ENCODE results near the gene HS3ST4. TPM values are rescaled to one million over a fixed set of nuclear protein-coding genes. Genes with fewer than 3 reads are reported as not detected.

Gene HS3ST4
- total and polyA plus RNA-seq, 2 experiments from 2014 or later: not detected

- Histone ChIP-seq H3K79me2 (ENCODE audit: insufficient read depth) (no peaks in the 10 kb centered on the region), H3K9me3 (ENCODE audit: low read depth) (no peaks in the 10 kb centered on the region), H3K4me1 (ENCODE audit: insufficient read depth) (no peaks in the 10 kb centered on the region), H3K27ac (no peak overlapping the region), H3F3A (ENCODE audit: insufficient read depth) (no peaks in the 10 kb centered on the region), H3K9me2 (ENCODE audit: insufficient read depth) (no peaks in the 10 kb centered on the region), H3K4me2 (ENCODE audit: unreplicated experiment) (no peak overlapping the region), H3K4me3 (no peak overlapping the region), H3K27me3 (replicated peaks; ENCODE audit: insufficient read depth) (no peaks in the 10 kb centered on the region), H3K9ac (no peak overlapping the region), H4K20me1 (ENCODE audit: insufficient read depth) (no peaks in the 10 kb centered on the region), H2AFZ (no peak overlapping the region), H3K36me3 (ENCODE audit: low read depth) (no peaks in the 10 kb centered on the region)
- 0 to 6% methylated on average over 1 of the region's 1 CpG for WGBS, 2 experiments (ENCODE audit: low coverage in 1 of 2, low lambda C conversion rate in 2 of 2, missing lambda C conversion rate in 2 of 2)
- in situ Hi-C loops (cut with MboI): no loop called here
- TF ChIP-seq EZH2phosphoT487 (IDR thresholded peaks at IDR 0.05; ENCODE audit: insufficient read depth, low read depth) (no peak), EZH2 (IDR thresholded peaks at IDR 0.05; ENCODE audit: insufficient read depth, poor library complexity, severe bottlenecking) (no peak)
- DNase-seq: no peak
These were observed 448.1 kb downstream of the HS3ST4 start for GRCh38 chr16:26139884-26140283.

GRCh38 chr16:26149364-26150190 lies 457.8 kb downstream of the HS3ST4 start:
- TF ChIP-seq EZH2 (IDR thresholded peaks at IDR 0.05; ENCODE audit: insufficient read depth, poor library complexity, severe bottlenecking): no peak
- no peak for TF ChIP-seq EZH2phosphoT487 (IDR thresholded peaks at IDR 0.05; ENCODE audit: insufficient read depth, low read depth)
- in situ Hi-C loops (cut with MboI): no loop called here
- no peaks in the 10 kb centered on the region for H3K36me3 ChIP-seq (ENCODE audit: low read depth)
- no peaks in the 10 kb centered on the region for H4K20me1 ChIP-seq (ENCODE audit: insufficient read depth)
- no peak overlapping the region for H3K4me2 ChIP-seq (ENCODE audit: unreplicated experiment)
- no peak overlapping the region for H3K4me3 ChIP-seq
- H3F3A ChIP-seq (ENCODE audit: insufficient read depth): no peaks in the 10 kb centered on the region
- no peaks in the 10 kb centered on the region for H3K9me2 ChIP-seq (ENCODE audit: insufficient read depth)
- no peak overlapping the region for H3K9ac ChIP-seq
- WGBS, 2 experiments (ENCODE audit: low coverage in 1 of 2, low lambda C conversion rate in 2 of 2, missing lambda C conversion rate in 2 of 2): 7 to 15% methylated on average over 5 of the region's 5 CpGs
- no peak for DNase-seq
- H3K9me3 ChIP-seq (ENCODE audit: low read depth): no peaks in the 10 kb centered on the region
- H3K4me1 ChIP-seq (ENCODE audit: insufficient read depth): no peaks in the 10 kb centered on the region
- no peak overlapping the region for H3K27ac ChIP-seq
- H3K27me3 ChIP-seq (replicated peaks; ENCODE audit: insufficient read depth): no peaks in the 10 kb centered on the region
- no peaks in the 10 kb centered on the region for H3K79me2 ChIP-seq (ENCODE audit: insufficient read depth)
- H2AFZ ChIP-seq: no peak overlapping the region

- in situ Hi-C loops (cut with MboI): no loop called here
- WGBS, 2 experiments (ENCODE audit: low coverage in 1 of 2, low lambda C conversion rate in 2 of 2, missing lambda C conversion rate in 2 of 2): 8 to 13% methylated on average over 1 of the region's 1 CpG
- no peaks in the 10 kb centered on the region for H3K27me3 ChIP-seq (replicated peaks; ENCODE audit: insufficient read depth)
- DNase-seq: no peak
- H3K4me3 ChIP-seq: no peak overlapping the region
- H3K36me3 ChIP-seq (ENCODE audit: low read depth): no peaks in the 10 kb centered on the region
- no peak overlapping the region for H2AFZ ChIP-seq
- no peaks in the 10 kb centered on the region for H3K4me1 ChIP-seq (ENCODE audit: insufficient read depth)
- no peaks in the 10 kb centered on the region for H3K79me2 ChIP-seq (ENCODE audit: insufficient read depth)
- no peak overlapping the region for H3K4me2 ChIP-seq (ENCODE audit: unreplicated experiment)
- no peak for TF ChIP-seq EZH2phosphoT487 (IDR thresholded peaks at IDR 0.05; ENCODE audit: insufficient read depth, low read depth)
- TF ChIP-seq EZH2 (IDR thresholded peaks at IDR 0.05; ENCODE audit: insufficient read depth, poor library complexity, severe bottlenecking): no peak
- H4K20me1 ChIP-seq (ENCODE audit: insufficient read depth): no peaks in the 10 kb centered on the region
- no peak overlapping the region for H3K9ac ChIP-seq
- H3K9me2 ChIP-seq (ENCODE audit: insufficient read depth): no peaks in the 10 kb centered on the region
- H3F3A ChIP-seq (ENCODE audit: insufficient read depth): no peaks in the 10 kb centered on the region
- no peak overlapping the region for H3K27ac ChIP-seq
- no peaks in the 10 kb centered on the region for H3K9me3 ChIP-seq (ENCODE audit: low read depth)
These were observed 463.5 kb downstream of the HS3ST4 start for GRCh38 chr16:26155221-26155620.

- no peaks in the 10 kb centered on the region for H3K79me2 ChIP-seq (ENCODE audit: insufficient read depth)
- no peaks in the 10 kb centered on the region for H3K27me3 ChIP-seq (replicated peaks; ENCODE audit: insufficient read depth)
- no peaks in the 10 kb centered on the region for H3K36me3 ChIP-seq (ENCODE audit: low read depth)
- H3K9me3 ChIP-seq (ENCODE audit: low read depth): no peaks in the 10 kb centered on the region
- TF ChIP-seq EZH2 (IDR thresholded peaks at IDR 0.05; ENCODE audit: insufficient read depth, poor library complexity, severe bottlenecking) (no peak), EZH2phosphoT487 (IDR thresholded peaks at IDR 0.05; ENCODE audit: insufficient read depth, low read depth) (no peak)
- H3F3A ChIP-seq (ENCODE audit: insufficient read depth): no peaks in the 10 kb centered on the region
- DNase-seq: no peak
- no peaks in the 10 kb centered on the region for H3K9me2 ChIP-seq (ENCODE audit: insufficient read depth)
- no peak overlapping the region for H3K4me3 ChIP-seq
- H2AFZ ChIP-seq: no peak overlapping the region
- H3K27ac ChIP-seq: no peak overlapping the region
- no peaks in the 10 kb centered on the region for H4K20me1 ChIP-seq (ENCODE audit: insufficient read depth)
- in situ Hi-C loops (cut with MboI): no loop called here
- no peak overlapping the region for H3K4me2 ChIP-seq (ENCODE audit: unreplicated experiment)
- no peak overlapping the region for H3K9ac ChIP-seq
- WGBS, 2 experiments (ENCODE audit: low coverage in 1 of 2, low lambda C conversion rate in 2 of 2, missing lambda C conversion rate in 2 of 2): 16 to 24% methylated on average over 3 of the region's 3 CpGs
- H3K4me1 ChIP-seq (ENCODE audit: insufficient read depth): no peaks in the 10 kb centered on the region
These were observed 465.6 kb downstream of the HS3ST4 start for GRCh38 chr16:26157319-26157718.
